Panc1 (cell line): ENCODE results near the gene FIG4. TPM values are rescaled to one million over a fixed set of nuclear protein-coding genes. Genes with fewer than 3 reads are reported as not detected.

ENCODE experiments used
- ATAC-seq: fragments of 200-7000 bp; cut with Tn5 transposase; 2 replicates; pipeline ENCODE4 v1.9.1; 2020; ENCODE audit warnings: mild to moderate bottlenecking, moderate library complexity
- BruUV-seq: library from RNA; stranded (reverse); fragments of 400-500 nt; replicated peaks from 2 replicates; lab custom pipeline; 2021; lab: Mats Ljungman, UMichigan
- CTCF ChIA-PET: fragments of 300-600 bp; sonication (Branson Sonifier 250); formaldehyde crosslinking; loops from one replicate; lab custom pipeline; 2022; ENCODE audit warnings: antibody characterized with exemption; lab: Charles Lee
- POLR2A ChIA-PET: fragments of 300-600 bp; sonication (Branson Sonifier 250); formaldehyde crosslinking; loops from one replicate; lab custom pipeline; 2022; ENCODE audit warnings: antibody characterized with exemption; lab: Charles Lee
- DNase-seq: peaks from one replicate; pipeline ENCODE4 v3.0.0-alpha.2; 2010; ENCODE audit warnings: low read depth, low spot score
- H3K27ac ChIP-seq: 2 replicates; pipeline ENCODE4 v1.5.1; 2011; ENCODE audit warnings: mild to moderate bottlenecking, low read length, inconsistent platforms
- H3K27me3 ChIP-seq: fragments of 200-500 bp; sonication (Bioruptor generic); 2 replicates; pipeline ENCODE4 v1.6.0; 2014; ENCODE audit warnings: low read length, inconsistent platforms; ENCODE audit not compliant: control insufficient read depth, insufficient read depth
- H3K36me3 ChIP-seq: fragments of 200-500 bp; sonication (Bioruptor generic); 2 replicates; pipeline ENCODE4 v1.5.1; 2014; ENCODE audit warnings: inconsistent platforms, mild to moderate bottlenecking, low read length, moderate library complexity; ENCODE audit not compliant: control insufficient read depth, insufficient read depth
- H3K4me1 ChIP-seq: 2 replicates; pipeline ENCODE4 v1.5.1; 2011; ENCODE audit warnings: inconsistent platforms, mild to moderate bottlenecking, low read length, moderate library complexity; ENCODE audit not compliant: control insufficient read depth, insufficient read depth
- H3K4me3 ChIP-seq, 2 experiments: 2 replicates each; pipeline ENCODE4 v1.5.1; 2011 to 2012; ENCODE audit warnings: low read depth in 2 of 2, low read length in 2 of 2, mild to moderate bottlenecking in 2 of 2, inconsistent platforms in 1 of 2, moderate library complexity in 1 of 2
- H3K9me3 ChIP-seq: fragments of 200-500 bp; sonication (Bioruptor generic); 2 replicates; pipeline ENCODE4 v1.5.1; 2014; ENCODE audit warnings: low read depth, mild to moderate bottlenecking, inconsistent platforms, low read length, moderate library complexity; ENCODE audit not compliant: control insufficient read depth, insufficient read depth
- POLR2AphosphoS5 ChIP-seq: IDR thresholded peaks from 2 replicates; pipeline ENCODE4 v1.6.1; 2012; ENCODE audit warnings: mild to moderate bottlenecking, low read depth, low read length, moderate library complexity
- SIN3A ChIP-seq: IDR thresholded peaks from 2 replicates; pipeline ENCODE4 v1.6.1; 2012; ENCODE audit warnings: low read depth, mild to moderate bottlenecking, low read length, moderate library complexity, borderline replicate concordance; ENCODE audit not compliant: insufficient read depth
- TCF7L2 ChIP-seq: IDR thresholded peaks from 2 replicates; pipeline ENCODE4 v1.6.1; 2011; ENCODE audit warnings: mild to moderate bottlenecking, low read depth, low read length, inconsistent platforms
- in situ Hi-C: cut with HindIII; loops from 2 replicates; pipeline ENCODE4 v1.10.0; 2016; ENCODE audit warnings: low sequenced_read_pairs, low pct_unique_long_range_greater_than_20kb
- intact Hi-C: fragments of 100-400 bp; cut with micrococcal nuclease; formaldehyde crosslinking; loops from one replicate; pipeline ENCODE4 v1.10.0; 2022; ENCODE audit not compliant: unreplicated experiment
- total RNA-seq: library from RNA; stranded (reverse); gene quantifications from one replicate; pipeline ENCODE4 v1.2.1, GENCODE V29; 2021; ENCODE audit not compliant: unreplicated experiment
- TF ChIP-seq, protein P1 (sequence below), 2 experiments: IDR thresholded peaks; 2 replicates each; pipeline ENCODE4 v1.6.1; 2011 to 2012; ENCODE audit warnings: low read depth in 2 of 2, control low read depth in 1 of 2, low read length in 1 of 2, mild to moderate bottlenecking in 1 of 2, moderate library complexity in 1 of 2; ENCODE audit not compliant: insufficient read depth in 1 of 2
- TF ChIP-seq, protein P2 (sequence below): fragments of 450-650 bp; IDR thresholded peaks from 2 replicates; pipeline ENCODE4 v1.5.1; 2017; ENCODE audit warnings: mild to moderate bottlenecking

The FIG4 gene
- total RNA-seq, 1 experiment from 2014 or later, result 19.0 TPM

DNA sequence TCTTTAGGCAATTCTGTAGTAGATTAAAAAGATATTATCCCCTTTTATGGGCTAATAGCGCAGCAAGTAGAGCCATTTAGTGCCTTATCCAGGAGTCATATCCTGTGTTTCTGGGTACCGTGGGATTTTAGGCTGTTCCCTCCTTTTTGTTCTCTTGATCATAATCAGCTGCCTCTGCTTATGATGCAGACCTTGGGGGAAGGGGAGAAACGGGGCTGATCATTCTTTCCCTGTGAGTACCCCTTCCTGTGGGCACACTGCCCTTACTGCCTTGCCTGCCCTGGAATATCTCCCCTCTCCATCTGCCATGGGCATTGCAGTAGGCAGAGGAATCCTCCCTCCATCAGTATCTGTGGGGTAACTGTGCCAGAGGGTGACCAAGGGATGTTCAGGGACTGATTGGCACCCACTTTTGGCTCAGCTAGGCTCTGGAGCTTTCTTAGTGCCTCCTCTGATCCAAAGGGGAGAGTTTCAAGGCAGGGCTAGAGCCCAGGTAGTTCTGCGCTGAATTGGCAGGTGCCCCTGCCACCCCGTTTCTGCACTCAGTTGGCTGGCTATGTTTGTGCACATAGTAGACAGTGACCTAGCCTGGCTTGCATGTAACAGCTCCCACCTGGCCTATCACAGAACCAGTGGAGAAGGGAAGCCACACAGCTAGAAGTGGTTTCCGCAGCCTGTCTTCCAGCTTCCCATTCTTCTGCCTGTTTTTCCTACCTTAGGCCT lies 103.3 kb downstream of the FIG4 start:
- Histone ChIP-seq H3K4me1 (0 out of 2 replicates have a peak, but pooled peaks cover 3% of the 10 kb centered on the region), H3K27ac (no peak overlapping the region), H3K4me3 (no peak overlapping the region), H3K36me3 (no peaks in the 10 kb centered on the region), H3K9me3 (no peaks in the 10 kb centered on the region), H3K27me3 (no peaks in the 10 kb centered on the region)
- CTCF ChIA-PET, result interaction anchor here (0.8 kb wide), 1 partner anchor 536 kb away, joined by 7 read pairs; no protein-coding TSS in a partner anchor
- POLR2A ChIA-PET, result no interaction called here
- intact Hi-C loops (no loop called here), in situ Hi-C loops (no loop called here)
- ATAC-seq (peak; percentile 42), DNase-seq (peak; percentile 22)
- no TSS peak for BruUV-seq
- TF ChIP-seq, protein P1, sequence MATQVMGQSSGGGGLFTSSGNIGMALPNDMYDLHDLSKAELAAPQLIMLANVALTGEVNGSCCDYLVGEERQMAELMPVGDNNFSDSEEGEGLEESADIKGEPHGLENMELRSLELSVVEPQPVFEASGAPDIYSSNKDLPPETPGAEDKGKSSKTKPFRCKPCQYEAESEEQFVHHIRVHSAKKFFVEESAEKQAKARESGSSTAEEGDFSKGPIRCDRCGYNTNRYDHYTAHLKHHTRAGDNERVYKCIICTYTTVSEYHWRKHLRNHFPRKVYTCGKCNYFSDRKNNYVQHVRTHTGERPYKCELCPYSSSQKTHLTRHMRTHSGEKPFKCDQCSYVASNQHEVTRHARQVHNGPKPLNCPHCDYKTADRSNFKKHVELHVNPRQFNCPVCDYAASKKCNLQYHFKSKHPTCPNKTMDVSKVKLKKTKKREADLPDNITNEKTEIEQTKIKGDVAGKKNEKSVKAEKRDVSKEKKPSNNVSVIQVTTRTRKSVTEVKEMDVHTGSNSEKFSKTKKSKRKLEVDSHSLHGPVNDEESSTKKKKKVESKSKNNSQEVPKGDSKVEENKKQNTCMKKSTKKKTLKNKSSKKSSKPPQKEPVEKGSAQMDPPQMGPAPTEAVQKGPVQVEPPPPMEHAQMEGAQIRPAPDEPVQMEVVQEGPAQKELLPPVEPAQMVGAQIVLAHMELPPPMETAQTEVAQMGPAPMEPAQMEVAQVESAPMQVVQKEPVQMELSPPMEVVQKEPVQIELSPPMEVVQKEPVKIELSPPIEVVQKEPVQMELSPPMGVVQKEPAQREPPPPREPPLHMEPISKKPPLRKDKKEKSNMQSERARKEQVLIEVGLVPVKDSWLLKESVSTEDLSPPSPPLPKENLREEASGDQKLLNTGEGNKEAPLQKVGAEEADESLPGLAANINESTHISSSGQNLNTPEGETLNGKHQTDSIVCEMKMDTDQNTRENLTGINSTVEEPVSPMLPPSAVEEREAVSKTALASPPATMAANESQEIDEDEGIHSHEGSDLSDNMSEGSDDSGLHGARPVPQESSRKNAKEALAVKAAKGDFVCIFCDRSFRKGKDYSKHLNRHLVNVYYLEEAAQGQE (IDR thresholded peaks at IDR 0.05; ENCODE audit: insufficient read depth in 1 of 2, low read depth in 2 of 2, low read length in 1 of 2), result no peak
- TF ChIP-seq SIN3A (no peak), POLR2AphosphoS5 (no peak), TCF7L2 (no peak)
- TF ChIP-seq, protein P2, sequence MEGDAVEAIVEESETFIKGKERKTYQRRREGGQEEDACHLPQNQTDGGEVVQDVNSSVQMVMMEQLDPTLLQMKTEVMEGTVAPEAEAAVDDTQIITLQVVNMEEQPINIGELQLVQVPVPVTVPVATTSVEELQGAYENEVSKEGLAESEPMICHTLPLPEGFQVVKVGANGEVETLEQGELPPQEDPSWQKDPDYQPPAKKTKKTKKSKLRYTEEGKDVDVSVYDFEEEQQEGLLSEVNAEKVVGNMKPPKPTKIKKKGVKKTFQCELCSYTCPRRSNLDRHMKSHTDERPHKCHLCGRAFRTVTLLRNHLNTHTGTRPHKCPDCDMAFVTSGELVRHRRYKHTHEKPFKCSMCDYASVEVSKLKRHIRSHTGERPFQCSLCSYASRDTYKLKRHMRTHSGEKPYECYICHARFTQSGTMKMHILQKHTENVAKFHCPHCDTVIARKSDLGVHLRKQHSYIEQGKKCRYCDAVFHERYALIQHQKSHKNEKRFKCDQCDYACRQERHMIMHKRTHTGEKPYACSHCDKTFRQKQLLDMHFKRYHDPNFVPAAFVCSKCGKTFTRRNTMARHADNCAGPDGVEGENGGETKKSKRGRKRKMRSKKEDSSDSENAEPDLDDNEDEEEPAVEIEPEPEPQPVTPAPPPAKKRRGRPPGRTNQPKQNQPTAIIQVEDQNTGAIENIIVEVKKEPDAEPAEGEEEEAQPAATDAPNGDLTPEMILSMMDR, result no peak

DNA sequence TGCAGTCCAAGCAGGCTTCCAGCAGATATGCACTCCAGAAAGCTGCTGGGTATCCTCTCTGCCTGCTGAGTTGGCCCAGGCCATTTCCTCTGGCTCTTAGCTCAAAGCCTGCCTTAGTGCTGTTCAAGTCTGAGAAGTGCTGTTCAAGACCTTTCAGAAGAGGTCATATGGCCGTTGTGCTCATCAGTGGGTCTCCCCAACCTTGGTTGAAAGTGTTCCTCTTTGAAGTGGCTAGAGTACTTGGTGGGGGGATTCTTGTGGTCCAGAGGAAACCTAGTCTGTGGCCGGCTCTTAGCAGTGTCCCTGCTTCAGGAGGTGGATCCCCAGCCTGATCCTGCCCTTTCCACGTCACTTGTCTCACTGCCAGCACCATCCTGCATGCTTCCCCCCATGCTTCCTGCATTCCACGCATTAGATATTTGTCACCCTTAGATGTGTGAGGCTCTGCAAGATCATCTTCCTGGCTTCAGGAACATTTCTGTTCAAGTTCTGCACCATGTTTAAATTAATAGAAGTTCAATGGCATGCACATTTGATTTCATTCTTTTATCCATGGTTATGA lies 105.0 kb downstream of the FIG4 start:
- Histone ChIP-seq H3K4me1 (0 out of 2 replicates have a peak, but pooled peaks cover 3% of the 10 kb centered on the region), H3K36me3 (no peaks in the 10 kb centered on the region), H3K9me3 (no peaks in the 10 kb centered on the region), H3K27me3 (no peaks in the 10 kb centered on the region), H3K4me3 (no peak overlapping the region), H3K27ac (no peak overlapping the region)
- in situ Hi-C loops, result no loop called here
- ChIA-PET CTCF (no interaction called here), POLR2A (no interaction called here)
- intact Hi-C loops, result no loop called here
- DNase-seq (no peak), ATAC-seq (no peak)
- no peak for TF ChIP-seq SIN3A
- TF ChIP-seq POLR2AphosphoS5, result no peak
- TF ChIP-seq, protein P1 (IDR thresholded peaks at IDR 0.05; ENCODE audit: insufficient read depth in 1 of 2, low read depth in 2 of 2, low read length in 1 of 2), result no peak
- no peak for TF ChIP-seq TCF7L2
- TF ChIP-seq, protein P2, result no peak
- BruUV-seq, result no TSS peak
